Measurements from ENCODE around the gene FGF14.

DNA sequence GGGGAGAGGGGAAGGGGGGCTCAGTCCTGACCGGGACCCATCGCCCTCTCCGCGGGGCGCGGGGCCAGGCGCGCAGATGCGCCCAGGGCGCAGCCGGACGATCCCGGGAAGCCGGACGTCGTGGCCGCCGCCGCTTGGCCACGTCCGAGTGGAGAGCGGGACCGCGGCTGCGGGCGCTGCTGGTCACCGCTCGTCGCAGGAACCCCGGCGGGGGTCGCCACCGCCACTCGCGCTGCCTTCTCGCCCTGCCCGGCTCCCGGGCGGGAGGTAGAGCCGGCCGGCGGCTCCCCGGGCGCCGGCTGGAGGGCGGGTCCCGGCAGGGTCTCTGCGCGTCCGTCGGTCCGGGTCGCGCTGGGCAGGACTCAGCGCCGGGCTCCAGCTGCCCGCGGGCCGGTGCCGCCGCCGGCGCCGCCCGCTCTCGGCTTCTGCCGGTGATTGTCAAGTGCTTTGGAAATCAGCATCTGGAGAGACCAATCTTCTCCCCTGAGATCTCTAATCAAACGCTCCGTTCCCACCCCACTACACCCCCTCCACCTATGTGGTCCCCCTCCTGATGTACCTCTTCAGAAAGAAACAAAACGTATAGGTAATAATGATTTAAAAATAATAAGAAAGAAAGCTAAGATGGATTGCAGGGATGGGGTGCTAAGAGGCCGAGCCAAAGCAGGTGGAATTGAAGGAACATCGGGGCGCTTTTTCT, 484.9 kb downstream of the FGF14 start:
- TF ChIP-seq ZNF274 (IDR thresholded peaks at IDR 0.05; ENCODE audit: low read depth, low read length) (no peak), YY1 (IDR thresholded peaks at IDR 0.05; ENCODE audit: insufficient read depth, insufficient read length) (no peak)
